HG03159 (cell line): ENCODE data around the gene PLP2.

ENCODE experiments used
- ATAC-seq: cut with Tn5 transposase; IDR thresholded peaks from one replicate; pipeline ENCODE4 v1.9.1; 2021; ENCODE audit warnings: mild to moderate bottlenecking, moderate library complexity; ENCODE audit not compliant: unreplicated experiment

PLP2 gene

DNA sequence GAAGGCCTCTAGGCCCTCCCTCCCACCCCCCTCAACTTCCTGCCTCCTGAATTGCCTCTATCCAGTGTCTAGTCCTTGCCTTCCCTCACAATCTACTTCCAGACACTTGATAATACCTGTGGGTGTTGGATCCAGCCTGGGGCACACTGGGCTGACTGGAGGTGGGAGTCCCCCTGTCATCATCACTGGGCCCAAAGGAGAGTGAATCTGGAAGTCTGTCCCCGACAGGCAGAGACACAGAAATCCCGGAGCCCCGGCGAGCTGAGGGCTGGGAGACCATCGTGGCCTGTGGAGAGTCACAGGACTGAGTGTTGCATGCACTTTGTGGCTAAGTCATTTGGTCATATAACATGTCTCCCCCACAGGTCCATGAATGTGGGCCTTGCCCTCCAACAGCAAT, 36.7 kb downstream of the PLP2 start:
- ATAC-seq, result no peak

DNA sequence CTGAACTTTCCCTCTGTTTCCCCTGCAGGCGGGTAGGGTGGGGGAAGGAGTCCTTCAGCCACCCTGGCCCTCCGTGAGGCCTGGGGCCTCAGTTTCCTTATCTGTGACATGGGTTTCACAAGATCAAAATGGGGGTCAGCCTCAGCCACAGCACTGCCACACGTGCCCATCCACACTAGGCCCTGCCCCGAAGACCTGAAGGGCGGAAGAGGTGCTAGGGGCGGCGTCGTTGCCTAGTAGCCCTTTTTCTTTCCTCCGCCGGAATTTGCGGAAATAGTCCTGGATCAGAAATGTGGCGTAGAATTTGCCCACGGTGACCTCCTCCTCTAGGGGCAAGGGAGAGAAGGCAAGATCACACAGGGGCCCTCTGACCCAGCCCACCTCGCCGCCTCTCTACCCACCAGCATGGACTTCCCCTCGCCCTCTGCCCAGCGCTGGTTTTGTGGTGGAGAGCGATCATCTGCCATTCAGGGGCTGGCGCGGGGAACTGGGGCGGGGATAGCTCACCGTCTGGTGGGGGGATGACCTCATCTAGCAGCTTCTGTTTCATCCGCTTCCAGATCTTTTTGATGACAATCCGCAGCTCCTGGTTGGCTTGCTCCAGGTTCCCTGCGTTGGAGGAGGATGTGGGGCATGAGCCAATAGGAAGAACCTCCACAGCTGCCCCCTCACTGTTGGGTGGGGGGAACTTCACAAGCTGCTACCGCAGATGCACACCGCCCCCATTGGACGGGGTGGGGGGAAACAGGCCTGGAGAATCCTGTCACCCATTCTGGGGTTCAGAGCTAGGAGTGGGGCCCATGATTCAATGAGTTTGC, 37.9 kb downstream of the PLP2 start:
- ATAC-seq, result no peak

DNA sequence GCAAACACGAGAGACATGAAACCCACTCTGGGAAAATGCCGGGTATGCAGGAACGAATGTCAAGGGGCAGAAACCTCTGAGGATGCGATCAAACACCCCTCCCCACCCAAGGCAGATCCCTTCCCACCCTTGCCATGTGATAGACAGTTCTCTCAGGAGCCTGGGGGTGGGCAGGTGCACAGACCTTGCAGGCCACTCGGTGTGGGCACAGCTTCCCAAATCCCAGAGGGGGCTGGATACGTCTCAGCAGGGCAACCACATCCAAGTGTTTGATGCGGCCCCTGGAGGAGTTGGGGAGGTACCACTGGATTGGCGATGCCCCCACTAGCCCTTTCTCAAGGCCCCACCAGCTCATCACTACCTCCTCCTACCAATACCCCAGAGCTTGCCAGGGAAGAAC, 38.7 kb downstream of the PLP2 start:
- no peak for ATAC-seq

GRCh38 chrX:49211074-49211473, 39.4 kb downstream of the PLP2 start:
- ATAC-seq, result no peak

DNA sequence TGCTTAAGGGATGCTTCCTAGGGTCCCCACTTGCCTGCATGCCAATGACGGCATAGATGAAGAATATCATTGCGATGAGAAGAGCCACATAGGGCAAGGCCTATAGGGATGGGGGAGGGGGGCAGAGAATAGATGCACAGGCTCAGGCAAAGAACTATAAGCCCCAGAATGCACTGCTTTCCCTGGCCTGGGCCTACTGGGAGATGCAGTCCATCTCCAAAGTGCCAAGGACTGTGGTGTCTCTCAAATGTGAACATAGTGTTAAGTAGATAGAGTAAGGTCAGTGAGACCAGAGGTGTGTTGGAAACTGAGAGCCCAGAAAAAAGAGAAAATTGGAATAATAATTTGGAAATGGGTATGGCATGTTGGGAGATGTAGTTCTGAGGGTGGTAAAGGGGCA, 40.5 kb downstream of the PLP2 start:
- ATAC-seq, result no peak

DNA sequence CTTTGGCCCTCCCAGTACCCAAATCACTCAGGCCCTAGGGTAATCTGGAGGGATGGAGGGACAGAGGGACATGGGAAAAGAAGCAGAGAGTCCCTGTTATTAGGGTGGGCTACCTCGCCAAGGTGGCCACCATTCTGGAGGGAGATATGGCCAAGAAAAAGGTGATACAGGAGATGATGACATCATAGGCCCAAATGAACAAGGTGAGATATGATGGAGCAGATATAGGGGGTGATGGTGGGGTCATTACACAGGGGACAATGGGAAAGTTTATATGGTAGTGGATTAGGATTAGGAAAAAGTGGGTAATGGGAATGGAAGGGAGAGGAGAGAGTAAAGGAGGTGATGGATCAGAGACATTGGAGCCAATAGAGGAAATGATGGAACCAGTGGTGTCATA, 41.2 kb downstream of the PLP2 start:
- ATAC-seq, result no peak

DNA sequence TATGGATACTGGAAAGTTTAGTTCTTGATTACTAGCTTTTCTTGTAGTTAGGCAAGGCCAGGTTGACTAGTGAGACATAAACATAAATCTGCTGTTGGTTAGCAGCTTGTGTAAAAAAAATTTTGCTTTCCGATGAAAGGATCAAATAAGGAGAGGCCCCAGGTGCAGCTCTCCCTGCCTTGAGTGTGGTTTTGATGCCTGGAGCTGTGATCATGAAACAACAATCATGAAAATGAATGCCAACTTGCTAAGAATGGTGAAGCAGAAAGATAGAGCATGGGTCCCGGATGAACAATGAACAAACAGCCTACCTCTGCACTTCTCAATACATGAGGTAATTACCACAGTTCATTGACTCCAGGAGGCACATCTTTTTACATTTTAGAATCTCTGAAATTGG, 42.7 kb downstream of the PLP2 start:
- ATAC-seq, result no peak

DNA sequence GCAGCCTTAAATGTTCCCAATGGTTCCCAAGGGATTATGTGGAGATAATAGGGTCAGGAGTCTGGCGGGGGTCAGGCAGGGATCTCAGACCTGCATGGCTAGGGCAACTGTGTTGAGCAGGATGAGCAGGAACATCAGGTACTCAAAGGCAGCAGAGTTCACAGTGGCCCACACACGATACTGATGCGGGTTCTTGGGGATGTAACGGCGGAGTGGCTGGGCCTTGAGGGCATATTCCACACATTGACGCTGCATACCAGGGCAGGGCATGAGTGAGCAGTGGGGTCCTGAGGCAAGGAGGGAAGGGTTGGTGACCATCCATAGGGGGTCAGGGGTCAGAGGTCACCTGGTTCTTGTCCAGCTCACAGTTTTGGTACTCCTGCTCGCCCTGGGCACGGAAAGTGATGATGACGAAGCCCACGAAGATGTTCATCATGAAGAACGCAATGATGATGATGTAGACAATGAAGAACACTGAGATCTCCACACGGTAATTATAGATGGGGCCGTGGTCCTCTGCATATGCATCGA, 43.4 kb downstream of the PLP2 start:
- ATAC-seq, result no peak

- no peak for ATAC-seq
These were observed 48.4 kb downstream of the PLP2 start for GRCh38 chrX:49220100-49220499.

- no peak for ATAC-seq
These were observed 50.2 kb downstream of the PLP2 start for GRCh38 chrX:49221868-49222267.
